A673 (cell line): ENCODE data around the gene RLBP1.

Experiments used
- EZH2 ChIP-seq: fragments of 200-600 bp; sonication (generic); IDR thresholded peaks from 2 replicates; pipeline ENCODE4 v1.6.1; 2017; ENCODE audit warnings: borderline replicate concordance, low read depth, mild to moderate bottlenecking, mixed read lengths, antibody characterized with exemption, low read length; ENCODE audit not compliant: poor library complexity, severe bottlenecking
- TF ChIP-seq, protein P1 (sequence below): fragments of 300-800, 200-600 bp; sonication (generic); conservative IDR thresholded peaks from 2 replicates; pipeline ENCODE4 v1.5.1; 2017; ENCODE audit warnings: low read depth, mild to moderate bottlenecking, antibody characterized with exemption, low read length, moderate library complexity, mixed read lengths

DNA sequence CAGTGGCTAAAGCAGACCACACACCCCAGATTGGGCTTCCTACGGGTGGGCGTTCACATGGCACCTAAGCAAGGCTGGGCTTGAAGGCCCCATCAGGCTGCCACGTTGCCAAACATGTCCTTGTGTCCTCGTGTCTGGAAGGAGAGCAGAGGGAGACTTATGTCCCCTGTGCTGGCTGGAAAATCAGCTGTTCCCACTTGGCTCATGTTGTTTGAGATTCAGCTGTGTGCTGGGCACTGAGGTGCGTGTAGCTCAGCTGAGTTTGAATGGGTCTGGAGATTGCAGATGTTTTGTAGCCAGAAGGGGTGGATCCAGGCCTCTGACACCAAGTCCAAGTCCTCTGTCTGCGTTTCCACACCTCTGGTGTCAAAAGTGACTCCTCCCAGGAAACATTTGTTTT lies 34.6 kb downstream of the RLBP1 start:
- TF ChIP-seq, protein P1, sequence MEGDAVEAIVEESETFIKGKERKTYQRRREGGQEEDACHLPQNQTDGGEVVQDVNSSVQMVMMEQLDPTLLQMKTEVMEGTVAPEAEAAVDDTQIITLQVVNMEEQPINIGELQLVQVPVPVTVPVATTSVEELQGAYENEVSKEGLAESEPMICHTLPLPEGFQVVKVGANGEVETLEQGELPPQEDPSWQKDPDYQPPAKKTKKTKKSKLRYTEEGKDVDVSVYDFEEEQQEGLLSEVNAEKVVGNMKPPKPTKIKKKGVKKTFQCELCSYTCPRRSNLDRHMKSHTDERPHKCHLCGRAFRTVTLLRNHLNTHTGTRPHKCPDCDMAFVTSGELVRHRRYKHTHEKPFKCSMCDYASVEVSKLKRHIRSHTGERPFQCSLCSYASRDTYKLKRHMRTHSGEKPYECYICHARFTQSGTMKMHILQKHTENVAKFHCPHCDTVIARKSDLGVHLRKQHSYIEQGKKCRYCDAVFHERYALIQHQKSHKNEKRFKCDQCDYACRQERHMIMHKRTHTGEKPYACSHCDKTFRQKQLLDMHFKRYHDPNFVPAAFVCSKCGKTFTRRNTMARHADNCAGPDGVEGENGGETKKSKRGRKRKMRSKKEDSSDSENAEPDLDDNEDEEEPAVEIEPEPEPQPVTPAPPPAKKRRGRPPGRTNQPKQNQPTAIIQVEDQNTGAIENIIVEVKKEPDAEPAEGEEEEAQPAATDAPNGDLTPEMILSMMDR: no peak
- no peak for TF ChIP-seq EZH2
